LHCN-M2 (cell line): ENCODE results near the gene AXDND1. TPM values are rescaled to one million over a fixed set of nuclear protein-coding genes. Genes with fewer than 3 reads are reported as not detected.
"Not testable (repeated sequence)": the region's sequence is repeated elsewhere in the genome, so short reads cannot be mapped to it uniquely, and the experiment has no call there.

ENCODE experiments used
- DNase-seq: peaks from one replicate; pipeline ENCODE4 v3.0.0-alpha.2; 2012; ENCODE audit warnings: low read depth
- polyA plus RNA-seq: library from polyadenylated mRNA; unstranded; fragments of >200 nt; gene quantifications from one replicate; pipeline ENCODE4 v1.2.1, GENCODE V29; 2012; ENCODE audit warnings: missing spikeins
- total RNA-seq: library from RNA; depleted of rRNA; stranded (reverse); fragments of >200 nt; gene quantifications from 2 replicates; pipeline ENCODE4 v1.2.3, GENCODE V29; 2014; rRNA removed

The AXDND1 gene, protein sequence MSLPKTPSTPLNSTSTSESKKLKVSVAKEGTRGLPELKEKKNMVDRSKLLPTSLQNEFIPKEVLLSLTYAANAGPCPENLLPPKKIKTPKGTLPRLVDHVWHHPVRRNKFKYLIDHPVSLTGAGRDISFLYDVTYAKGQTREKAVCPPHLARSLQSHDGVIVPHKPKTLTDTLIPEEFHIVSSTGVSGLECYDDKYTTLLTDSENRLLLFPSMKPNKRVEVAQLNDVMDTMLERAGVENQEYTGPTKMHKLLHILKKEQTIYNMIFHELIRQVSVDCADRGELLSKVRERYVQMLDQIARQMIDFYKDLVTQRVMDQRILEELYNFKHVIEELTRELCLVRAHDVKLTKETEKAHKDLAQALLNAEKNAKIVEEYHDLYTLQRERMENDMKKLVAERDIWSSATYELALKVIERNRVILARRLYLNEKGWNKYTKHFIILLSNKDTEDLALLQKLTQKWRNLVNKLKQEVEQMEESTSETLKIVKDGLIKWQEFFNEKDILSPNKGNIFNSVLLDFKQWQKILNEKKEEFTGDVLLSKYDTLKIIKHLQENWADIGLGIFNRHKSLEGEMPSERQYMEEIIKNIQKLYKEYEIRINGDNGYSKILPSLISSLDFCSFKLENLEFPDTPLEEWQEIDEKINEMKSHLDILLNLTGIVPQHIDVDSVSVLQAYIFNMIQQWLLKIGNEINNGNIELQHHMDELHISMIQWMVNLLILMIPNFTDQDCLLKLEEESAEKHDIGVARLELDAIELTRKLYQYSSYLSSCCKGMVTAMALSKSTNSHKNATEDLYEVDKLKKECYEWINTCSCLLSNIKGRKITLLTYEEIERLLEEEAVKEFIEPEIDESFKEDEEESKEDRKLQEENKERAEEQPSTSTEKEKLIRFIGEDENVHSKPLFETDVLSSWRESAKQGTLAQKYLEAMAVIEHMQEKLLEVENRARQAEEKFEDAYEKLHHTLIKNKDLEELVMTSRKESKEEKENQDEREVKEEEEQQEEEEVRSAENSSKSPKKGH
- total RNA-seq, result 1.4 TPM in 1 of 2 replicates, not detected in the other
- polyA plus RNA-seq, result 0.19 TPM

DNA sequence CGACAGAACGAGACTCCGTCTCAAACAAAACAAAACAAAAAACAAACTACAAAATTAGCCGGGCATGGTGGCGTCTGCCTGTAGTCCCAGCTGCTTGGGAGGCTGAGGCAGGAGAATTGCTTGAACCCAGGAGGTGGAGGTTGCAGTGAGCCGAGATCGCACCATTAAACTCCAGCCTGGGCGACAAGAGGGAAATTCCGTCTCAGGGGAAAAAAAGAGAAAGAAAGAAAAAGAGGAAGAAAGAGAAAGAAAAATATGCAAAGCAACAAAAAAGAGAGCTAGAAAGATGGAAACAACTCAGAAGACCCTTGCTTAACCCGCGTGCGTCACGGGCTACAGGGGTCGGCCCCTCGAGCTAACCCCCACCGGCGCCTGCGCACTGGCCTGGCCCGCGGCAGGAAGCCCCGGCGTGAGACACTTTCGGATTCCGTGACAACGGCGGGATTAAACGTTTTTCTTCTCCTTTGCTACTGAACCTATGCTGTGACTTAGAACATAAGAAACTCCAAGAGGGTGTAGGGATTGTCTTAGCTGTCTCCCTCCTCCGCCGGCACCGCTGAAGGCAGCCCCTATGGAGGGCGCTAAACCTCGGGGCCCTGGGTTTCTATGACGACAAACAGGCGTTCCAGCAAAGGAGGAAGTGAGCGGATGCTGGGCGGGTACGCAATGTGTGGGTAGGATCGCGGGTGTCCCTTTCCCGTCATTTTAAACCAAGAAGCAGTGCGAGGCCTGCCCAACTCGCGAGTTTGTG, at the start of gene AXDND1:
TSS of gene AXDND1 (plus strand) at position 630 of the 751 bp plus-strand sequence. CDS start 539 bp downstream, outside the sequence.
- DNase-seq, result peak; percentile 88

DNA sequence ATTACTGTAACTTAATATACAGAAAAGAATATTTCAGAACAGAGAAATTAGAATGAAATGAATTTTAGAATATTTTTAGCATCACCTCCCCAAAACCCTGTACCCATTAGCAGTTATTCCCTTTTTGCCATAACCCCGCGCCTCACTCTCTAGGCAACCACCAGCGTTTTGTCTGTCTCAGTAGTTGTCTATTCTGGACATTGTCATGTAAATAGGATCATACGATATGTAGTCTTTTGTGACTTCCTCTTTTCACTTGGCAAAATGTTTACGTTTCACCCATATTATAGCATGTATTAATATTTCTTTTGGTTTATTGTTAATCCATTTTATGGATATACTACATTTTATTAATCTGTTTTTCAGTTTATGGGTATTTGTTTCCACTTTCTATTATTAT, 47.3 kb upstream of the AXDND1 start:
- no peak for DNase-seq

DNA sequence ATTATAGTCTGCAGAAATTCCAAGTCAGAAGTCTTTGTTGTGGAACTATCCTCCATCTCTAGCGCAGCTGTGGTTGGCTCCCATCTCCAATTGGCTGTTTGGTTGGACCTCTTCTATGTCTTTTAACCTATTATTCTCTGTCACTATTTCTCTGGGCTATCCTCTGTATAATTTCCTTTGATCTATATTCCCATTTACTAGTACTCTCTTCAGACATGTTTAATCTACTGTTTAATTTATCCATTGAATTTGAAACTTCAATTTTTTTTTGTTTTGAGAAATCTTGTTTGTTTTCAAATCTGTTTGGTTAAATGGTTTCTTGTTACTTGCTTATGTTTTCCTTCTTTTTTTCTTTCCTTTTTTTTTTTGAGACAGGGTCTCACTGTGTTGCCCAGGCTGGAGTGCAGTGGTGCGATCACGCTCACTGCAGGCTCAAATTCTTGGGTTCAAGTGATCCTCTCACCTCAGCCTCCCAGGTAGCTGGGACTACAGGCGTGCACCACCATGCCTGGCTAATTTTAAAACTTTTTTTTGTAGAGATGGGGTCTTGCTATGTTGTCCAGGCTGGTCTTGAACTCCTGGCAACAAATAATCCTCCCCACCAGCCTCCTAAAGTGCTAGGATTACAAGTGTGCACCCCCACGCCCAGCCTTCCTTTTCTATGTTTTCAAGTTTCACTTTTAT, 44.1 kb upstream of the AXDND1 start:
- DNase-seq, result no peak

DNA sequence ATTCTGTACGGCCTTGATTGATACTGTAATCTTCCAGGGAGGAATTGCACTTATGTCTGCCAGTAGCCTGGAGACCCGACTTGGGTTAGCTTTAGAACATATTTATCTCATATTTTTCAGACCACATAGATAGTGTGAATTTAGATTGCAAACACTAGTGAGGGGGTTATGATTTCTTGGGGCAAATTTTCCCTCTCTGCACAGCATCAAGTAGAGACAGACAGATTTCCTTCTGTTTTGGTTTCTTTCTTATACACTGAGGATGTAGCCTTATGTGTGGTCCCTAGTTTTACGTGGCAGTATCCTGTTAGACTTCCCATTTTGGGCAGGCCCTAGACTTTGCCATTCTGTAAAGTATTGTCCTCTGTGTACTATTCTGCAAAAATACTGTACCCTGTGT, 43.2 kb upstream of the AXDND1 start:
- no peak for DNase-seq

DNA sequence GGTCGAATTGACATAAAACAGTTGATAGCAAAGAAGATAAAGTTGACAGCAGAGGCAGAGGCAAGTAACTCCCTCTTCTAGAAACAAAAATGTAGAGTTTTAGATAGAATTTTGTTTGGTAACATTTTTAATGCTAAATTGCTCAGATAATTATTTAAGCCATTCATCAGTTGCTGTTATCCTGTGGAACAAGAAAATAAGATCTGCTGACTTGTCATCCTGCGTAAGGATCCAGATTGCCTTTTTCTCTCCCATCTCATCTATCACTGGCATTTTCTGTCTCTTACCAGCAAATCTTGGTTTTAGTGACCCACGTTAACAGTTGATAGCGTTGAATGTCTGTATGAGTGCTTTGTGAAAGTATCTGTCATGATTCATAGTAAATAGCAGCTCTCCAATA, 42.3 kb upstream of the AXDND1 start:
- no peak for DNase-seq

DNA sequence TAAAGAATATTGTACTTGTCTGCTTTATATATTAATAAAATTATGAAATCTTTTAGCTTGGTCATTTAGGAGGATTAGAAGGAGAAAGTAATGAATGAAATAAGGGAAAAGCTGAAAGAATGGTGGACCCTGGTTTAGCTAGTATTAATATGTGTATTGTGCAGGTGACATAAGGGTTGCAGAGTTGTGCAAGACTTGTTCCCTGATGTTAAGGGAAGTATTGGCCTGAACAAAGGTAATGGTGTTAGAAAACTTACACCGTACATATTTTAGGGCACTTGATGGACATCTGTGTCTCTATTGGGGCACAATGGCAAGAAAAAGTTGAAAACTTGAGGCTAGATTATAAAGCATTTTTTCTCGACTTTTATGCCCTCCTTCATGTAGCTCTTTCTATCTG, 39.9 kb upstream of the AXDND1 start:
- no peak for DNase-seq

DNA sequence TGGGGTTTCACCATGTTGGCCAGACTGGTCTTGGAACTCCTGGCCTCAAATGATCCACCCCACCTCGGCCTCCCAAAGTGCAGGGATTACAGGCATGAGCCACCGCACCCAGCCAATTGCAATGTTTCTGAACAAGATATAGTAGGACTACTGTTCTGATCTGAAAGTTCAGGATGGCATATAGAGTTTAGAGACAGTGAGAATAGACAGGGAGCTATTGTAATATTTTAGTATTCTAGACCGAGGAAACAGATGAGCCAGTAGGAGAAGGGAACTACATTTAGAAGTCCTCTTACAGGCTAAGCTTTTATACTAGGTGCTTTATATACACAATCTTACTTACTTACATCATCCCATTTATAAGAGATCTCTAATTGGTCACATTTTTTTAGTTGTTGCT, 39.0 kb upstream of the AXDND1 start:
- no peak for DNase-seq

DNA sequence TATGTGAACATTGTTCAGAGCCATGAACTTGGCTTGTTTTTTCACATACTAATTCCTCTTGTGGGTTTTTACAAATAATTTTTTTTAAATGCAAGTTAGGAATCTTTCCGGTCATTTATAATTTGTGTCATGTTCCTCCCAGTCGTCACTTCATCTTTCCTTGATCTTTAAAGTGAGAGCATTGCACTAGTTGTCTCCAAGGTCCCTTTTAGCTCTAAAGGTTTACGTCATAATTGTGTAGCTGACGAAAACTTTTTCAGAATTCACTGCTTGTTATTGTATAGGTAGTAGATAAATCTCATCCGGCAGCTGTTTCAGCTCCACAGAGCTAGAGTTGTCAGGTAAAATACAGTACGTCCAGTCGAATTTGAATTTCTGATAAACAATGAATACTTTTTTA, 38.6 kb upstream of the AXDND1 start:
- DNase-seq, result no peak

DNA sequence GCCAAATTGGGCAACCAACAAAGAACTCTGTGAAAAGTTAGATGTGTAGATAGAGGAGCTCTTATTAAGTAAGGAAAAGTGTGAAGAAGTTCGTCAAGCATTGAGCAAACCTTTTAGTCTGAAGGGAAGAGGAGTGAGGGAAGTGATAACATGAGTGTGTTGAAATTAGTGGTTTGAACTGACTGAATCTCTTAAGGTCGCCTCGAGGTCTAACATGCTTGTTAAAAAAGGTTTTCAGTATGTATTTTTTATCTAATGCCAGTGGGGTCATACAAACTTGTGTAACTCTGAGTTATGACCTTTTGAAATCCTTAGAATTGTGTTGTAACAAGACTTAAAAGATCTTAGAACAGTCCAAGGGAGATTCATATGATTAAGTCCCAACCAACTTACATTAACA, 38.1 kb upstream of the AXDND1 start:
- DNase-seq, result no peak

DNA sequence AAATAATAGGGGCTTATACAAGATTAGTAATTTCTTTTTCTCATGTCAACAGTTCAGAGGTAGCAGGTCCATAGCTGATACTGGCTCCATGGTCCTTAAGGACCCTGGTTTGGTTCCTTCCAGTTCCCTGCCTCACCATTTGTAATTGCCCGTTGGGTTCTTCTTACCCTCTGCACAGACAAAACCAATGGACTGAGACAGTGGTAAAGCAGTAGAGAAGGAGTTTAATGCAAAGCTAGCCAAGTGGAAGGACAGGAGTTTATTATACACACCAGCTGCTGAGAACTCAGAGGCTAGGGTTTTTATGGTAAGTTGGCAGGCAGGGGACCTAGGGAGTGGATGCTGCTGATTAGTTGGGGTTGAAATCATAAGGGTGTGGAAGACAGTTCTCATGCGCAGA, 35.9 kb upstream of the AXDND1 start:
- no peak for DNase-seq

DNA sequence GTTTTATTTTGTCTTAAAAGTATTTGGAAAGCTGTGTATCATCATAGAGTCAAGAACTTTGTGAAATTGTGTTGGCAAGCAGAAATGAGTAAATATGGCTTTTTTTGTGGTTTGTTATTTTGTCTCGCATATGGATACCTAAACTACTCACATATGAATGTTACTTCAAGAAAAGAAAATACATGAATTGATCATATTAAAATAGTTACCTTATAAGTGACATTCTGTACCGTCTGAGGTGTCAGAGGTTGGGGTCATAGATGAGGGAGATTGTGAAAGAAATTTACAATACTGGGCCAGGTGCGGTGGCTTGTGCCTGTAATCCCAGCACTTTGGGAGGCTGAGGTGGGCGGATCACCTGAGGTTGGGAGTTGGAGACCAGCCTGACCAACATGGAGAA, 31.3 kb upstream of the AXDND1 start:
- no peak for DNase-seq

DNA sequence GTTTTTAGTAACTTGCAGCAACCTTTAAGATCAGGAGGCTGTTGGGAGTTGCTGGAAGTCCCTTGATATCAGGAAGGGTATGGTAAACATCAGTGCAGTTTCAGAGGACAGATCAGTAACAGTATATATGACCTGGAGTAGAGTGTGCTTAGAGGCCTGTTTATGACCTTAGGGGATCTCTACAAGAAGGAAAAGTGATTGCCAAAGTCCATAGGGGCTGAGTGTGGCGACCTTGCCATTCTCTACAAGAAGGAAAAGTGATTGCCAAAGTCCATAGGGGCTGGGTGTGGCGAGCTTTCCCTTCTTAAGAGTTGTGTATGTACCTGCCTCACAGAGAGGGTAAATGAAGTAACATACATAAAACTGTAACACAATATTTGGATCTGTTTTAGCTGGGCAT, 28.5 kb upstream of the AXDND1 start:
- DNase-seq, result no peak

DNA sequence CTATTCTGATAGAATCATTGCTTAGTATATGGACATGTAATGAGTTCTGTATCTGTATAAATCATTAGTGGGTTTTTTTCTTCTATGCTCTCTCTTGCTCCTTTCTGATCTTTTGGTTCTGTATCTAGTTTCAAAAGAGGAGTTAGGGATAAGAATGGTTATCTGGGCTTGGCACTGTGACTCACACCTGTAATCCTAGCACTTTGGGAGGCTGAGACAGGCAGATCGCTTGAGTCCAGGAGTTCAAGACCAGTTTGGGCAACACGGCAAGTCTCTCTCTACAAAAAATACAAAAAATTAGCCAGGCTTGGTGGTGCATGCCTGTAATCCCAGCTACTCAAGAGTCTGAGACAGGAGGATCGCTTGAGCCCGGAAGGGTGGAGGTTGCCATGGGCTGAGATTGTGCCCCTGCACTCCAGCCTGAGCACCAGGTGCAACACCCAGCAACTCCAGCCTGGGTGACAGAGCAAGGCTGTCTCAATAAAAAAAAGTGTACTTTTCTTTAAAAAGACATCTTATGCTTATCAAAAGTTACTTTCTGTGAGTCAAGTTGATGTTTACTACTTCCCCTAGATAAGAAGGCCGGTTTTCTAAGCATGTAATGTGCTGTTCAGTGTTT, 27.7 kb upstream of the AXDND1 start:
- no peak for DNase-seq

DNA sequence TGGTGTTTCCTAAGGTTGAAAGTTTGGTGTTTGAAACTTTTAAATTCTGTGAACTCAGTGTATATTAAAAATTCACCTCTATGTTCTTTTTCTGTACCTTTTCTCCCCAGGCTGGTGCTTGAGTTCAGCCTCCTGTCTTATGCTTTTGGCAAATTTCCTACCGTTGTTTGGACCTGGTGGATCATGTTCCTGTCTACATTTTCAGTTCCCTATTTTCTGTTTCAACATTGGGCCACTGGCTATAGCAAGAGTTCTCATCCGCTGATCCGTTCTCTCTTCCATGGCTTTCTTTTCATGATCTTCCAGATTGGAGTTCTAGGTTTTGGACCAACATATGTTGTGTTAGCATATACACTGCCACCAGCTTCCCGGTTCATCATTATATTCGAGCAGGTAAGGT, 24.9 kb upstream of the AXDND1 start:
- DNase-seq, result no peak

DNA sequence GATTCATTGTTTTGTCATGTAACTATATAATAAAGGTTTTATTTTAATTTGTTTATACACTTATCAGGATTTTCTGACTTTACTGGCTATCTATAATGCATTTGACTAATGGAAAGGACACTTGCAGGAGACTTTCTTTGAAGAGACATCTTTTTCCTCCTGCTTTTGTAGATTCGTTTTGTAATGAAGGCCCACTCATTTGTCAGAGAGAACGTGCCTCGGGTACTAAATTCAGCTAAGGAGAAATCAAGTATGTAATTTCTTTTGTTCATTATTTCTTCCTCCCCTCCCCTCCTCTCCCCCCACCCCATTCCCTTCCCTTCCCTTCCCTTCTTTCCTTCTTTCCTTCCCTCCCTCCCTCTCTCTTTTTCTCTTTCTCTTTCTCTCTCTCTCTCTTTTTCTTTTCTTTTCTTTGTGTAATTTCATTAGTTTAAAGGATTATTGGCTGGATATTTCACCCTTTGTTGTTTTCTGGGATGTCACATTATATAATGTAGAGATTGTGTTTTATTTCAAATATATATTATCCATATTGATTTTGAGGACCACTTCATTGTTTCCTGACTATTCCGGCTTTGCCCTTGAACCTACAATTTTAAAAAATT, 23.7 kb upstream of the AXDND1 start:
- DNase-seq, result no peak

DNA sequence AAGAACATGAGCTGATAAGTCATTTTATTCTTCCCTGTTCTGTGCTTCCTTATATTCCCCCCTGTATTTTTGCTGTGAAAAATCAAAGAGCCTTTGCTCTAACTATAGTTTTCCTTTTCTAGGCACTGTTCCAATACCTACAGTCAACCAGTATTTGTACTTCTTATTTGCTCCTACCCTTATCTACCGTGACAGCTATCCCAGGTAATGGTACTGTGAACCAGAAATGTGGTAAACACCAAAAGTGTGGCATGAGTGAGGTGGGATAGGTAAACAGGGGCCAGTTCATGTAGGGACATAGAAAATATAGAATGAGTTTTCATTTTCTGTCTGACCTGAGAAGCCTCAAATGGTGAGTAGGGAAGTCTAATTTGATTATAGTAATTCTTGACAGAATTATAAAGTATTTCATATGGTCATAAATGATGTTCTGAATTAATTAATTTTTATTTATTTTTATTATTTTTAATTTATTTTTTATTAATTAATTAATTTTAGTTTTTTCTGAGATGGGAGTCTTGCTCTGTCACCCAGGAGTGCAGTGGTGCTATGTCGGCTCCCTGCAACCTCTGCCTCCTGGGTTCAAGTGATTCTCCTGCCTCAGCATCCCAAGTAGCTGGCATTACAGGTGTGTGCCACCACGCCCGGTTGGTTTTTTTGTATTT, 22.9 kb upstream of the AXDND1 start:
- DNase-seq, result no peak

DNA sequence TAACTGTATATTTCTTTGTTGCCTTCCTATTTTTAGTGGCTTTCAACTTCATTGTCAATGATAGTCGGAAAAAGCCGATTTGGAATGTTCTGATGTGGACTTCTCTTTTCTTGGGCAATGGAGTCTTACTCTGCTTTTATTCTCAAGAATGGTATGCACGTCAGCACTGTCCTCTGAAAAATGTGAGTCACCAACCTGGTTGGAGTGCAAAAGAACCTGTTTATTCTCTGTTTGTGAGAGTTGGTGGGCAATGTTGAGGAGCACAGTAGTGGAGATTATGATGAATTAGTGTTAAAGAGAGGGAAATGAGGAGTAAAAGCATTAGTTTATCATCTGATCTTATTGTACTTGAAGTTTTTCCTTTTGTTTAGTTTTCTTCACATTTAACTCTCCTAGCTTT, 14.5 kb upstream of the AXDND1 start:
- DNase-seq, result no peak

DNA sequence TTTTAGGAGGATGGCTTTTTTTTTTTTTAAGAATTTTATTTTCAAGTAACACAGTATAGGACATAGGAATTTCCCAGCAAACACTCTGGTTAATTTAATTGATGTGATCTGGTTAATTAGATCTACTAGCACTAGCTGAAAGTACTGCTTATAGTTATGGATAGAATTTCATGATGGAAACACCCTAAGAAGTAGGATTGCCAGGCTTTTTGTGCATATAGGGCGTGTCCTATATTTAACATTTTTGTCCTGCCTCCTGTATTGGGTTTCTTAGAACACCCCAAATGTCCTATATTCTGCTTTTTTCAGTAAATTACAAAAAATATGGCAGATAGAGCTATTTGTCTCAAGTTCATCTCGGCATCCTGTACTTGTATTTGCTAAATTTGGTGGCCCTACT, 13.5 kb upstream of the AXDND1 start:
- DNase-seq, result no peak

DNA sequence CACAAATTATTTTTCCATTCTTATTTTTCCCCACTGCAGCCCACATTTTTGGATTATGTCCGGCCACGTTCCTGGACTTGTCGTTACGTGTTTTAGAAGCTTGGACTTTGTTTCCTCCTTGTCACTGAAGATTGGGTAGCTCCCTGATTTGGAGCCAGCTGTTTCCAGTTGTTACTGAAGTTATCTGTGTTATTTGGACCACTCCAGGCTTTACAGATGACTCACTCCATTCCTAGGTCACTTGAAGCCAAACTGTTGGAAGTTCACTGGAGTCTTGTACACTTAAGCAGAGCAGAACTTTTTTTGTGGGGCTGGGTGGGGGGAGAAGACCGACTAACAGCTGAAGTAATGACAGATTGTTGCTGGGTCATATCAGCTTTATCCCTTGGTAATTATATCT, 12.2 kb upstream of the AXDND1 start:
- peak; percentile 95 for DNase-seq

DNA sequence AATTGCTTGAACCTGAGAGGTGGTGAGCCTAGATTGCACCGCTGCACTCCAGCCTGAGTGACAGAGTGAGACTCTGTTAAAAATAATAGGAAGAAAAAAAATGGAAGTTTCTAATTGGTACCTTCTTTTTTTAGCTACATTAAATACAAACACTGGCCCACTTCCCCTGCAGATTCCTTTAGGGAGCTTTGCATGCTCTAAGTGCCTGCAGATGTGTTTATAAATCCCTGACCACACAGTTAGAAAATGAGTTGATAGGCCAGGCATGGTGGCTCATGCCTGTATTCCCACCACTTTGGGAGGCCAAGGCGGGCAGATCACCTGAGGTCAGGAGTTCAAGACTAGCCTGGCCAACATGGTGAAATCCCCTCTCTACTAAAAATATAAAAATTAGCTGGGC, 4.1 kb upstream of the AXDND1 start:
- DNase-seq, result not testable (repeated sequence)
